Skeletal muscle tissue (tissue), 4 donors: Measurements from ENCODE around the gene DDX42. TPM values are rescaled to one million over a fixed set of nuclear protein-coding genes. Genes with fewer than 3 reads are reported as not detected.
"Not testable (repeated sequence)": the region's sequence is repeated elsewhere in the genome, so short reads cannot be mapped to it uniquely, and the experiment has no call there.

ENCODE experiments used
- H3K27ac ChIP-seq: one replicate; pipeline ENCODE4 v1.7.0; 2013; ENCODE audit warnings: mild to moderate bottlenecking, low read depth, low read length, inconsistent platforms
- H3K27me3 ChIP-seq, 3 donors: one replicate each; pipeline ENCODE4 v1.7.0; 2013; ENCODE audit warnings: low read length in 3 of 3; ENCODE audit not compliant: control insufficient read depth in 3 of 3, insufficient read depth in 3 of 3
- H3K36me3 ChIP-seq, 3 donors: one replicate each; pipeline ENCODE4 v1.7.0; 2013; ENCODE audit warnings: low read length in 3 of 3; ENCODE audit not compliant: control insufficient read depth in 3 of 3, insufficient read depth in 3 of 3
- H3K4me1 ChIP-seq, 3 donors: one replicate each; pipeline ENCODE4 v1.7.0; 2013; ENCODE audit warnings: low read length in 3 of 3, mild to moderate bottlenecking in 3 of 3; ENCODE audit not compliant: control insufficient read depth in 3 of 3, insufficient read depth in 3 of 3
- H3K4me3 ChIP-seq, 3 donors: one replicate each; pipeline ENCODE4 v1.7.0; 2013; ENCODE audit warnings: low read length in 3 of 3
- H3K9ac ChIP-seq, 3 donors: one replicate each; pipeline ENCODE4 v1.7.0; 2013; ENCODE audit warnings: low read length in 3 of 3, mild to moderate bottlenecking in 3 of 3, moderate library complexity in 2 of 3, low read depth in 1 of 3
- H3K9me3 ChIP-seq, 3 donors: one replicate each; pipeline ENCODE4 v1.7.0; 2013; ENCODE audit warnings: low read length in 3 of 3; ENCODE audit not compliant: control insufficient read depth in 3 of 3
- total RNA-seq: library from RNA; depleted of rRNA; stranded (reverse); fragments of >200 nt; gene quantifications from one replicate; pipeline ENCODE4 v1.2.3, GENCODE V29; 2014
- donor health status: Osteomylitis.

Gene DDX42
- total RNA-seq, 1 donor from 2014 or later, result 69.9 TPM

DNA sequence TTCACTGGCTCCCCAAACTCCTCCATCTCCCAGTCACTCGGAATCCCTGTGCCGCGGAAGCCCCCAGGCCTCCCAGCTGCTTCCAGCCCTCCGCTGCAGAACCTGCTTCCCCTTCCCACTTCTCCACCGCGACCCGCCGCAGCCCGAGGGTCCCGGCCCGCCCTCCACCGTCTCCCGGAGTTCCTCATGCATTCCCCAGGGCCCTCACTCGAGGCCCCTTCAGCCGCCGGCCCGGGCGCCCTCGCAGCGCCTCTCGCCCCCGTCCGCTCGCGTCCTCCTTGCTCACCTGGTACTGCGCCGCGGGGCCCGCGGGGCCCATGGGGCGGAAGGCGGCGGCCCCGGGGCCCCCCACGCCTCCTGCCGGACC lies 68.2 kb downstream of the DDX42 start:
- Histone ChIP-seq H3K9ac (peak overlapping the region; percentile 91 to 97 (median 93)), H3K4me3 (peak overlapping the region; percentile 87 to 90 (median 90)), H3K9me3 (no peaks in the 10 kb centered on the region), H3K27me3 (no peaks in the 10 kb centered on the region), H3K27ac (peak overlapping the region; percentile 89), H3K4me1 (peaks cover 51 to 53% (median 53%) of the 10 kb centered on the region in 3 donors), H3K36me3 (peaks cover 0 to 2% (median under 1%) of the 10 kb centered on the region in 3 donors)

DNA sequence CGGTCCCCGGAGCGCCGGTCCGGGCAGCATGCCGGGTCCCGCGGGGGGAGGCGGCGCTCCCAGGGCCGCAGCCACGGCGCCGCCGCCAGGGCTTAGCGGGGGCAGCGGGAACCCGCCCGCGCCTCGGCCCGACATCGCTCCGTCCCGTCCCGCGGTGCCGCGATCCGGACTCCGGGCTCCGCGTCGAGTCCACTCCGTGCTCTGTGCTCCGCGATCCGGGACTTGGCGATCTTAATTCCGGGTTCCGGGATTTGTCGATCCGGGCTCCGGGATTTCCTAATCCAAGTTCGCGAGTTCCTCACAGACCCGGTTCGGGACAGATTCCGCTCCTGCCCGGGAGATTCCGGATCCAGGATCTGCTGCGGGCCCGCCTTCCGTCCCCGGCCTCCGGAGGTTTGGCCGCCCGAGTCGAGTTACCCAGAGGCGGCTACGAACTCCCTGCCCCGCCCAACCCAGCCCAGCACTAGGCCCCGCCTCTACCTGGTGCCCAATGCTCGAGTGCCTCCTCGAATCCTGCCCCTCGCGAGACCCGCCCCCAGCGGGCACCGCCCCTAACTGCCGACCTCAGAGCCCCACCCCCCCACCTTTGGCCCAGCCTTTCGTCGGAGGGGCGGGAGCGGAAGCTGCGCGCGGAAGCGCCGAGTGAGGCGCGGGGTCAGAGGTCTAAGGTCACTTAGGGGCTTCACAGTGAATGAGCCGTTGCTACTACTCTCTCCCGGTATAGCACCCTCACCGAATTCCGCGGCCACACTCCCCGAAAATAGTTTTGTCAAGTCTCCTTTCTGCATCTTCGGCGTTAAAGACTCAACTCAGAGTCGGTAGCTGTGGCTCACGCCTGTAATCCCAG lies 68.8 kb downstream of the DDX42 start, which contains the start of gene SMARCD2:
TSS of gene SMARCD2 (minus strand) at position 146 of the 847 bp plus-strand sequence. CDS start at position 135, 11 bp downstream.
- Histone ChIP-seq H3K9ac (peak within 1 kb of the TSS; percentile 91 to 97 (median 93)), H3K4me1 (peaks cover 45 to 48% (median 47%) of the 10 kb centered on the region in 3 donors), H3K9me3 (no peaks in the 10 kb centered on the region)

DNA sequence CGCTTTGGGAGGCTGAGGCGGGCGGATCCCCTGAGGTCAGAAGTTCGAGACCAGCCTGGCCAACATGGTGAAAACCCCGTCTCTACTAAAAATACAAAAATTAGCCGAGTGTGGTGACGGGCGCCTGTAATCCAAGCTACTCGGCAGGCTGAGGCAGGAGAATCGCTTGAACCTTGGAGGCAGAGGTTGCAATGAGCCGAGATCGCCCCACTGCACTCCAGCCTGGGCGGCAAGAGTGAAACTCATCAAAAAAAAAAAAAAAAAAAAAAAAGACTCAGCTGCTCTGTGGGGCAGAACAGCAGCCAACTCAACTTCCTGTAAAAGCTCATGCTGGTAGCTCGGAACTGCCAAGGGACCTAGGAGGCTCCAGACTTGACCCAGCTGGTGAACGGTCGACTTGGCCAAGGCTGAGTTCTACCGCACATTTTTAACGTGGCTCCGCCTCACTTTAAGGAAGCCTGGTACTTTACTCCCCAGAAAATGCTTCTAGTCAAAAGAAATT lies 69.5 kb downstream of the DDX42 start:
- peak overlapping the region; percentile 79 to 90 (median 86) for H3K9ac ChIP-seq
- peak overlapping the region; percentile 84 to 91 (median 87) for H3K4me3 ChIP-seq
- peak overlapping the region; percentile 89 for H3K27ac ChIP-seq
- peaks cover 40 to 43% (median 42%) of the 10 kb centered on the region in 3 donors for H3K4me1 ChIP-seq
- not testable (repeated sequence) for H3K27me3 ChIP-seq, H3K9me3 ChIP-seq, H3K36me3 ChIP-seq

More for the DNA sequence above, 68.8 kb downstream of the DDX42 start, which contains the start of gene SMARCD2:
- Histone ChIP-seq H3K4me3 (peak within 1 kb of the TSS; percentile 87 to 91 (median 90)), H3K36me3 (no peaks in the 10 kb centered on the region), H3K27ac (peak within 1 kb of the TSS; percentile 89), H3K27me3 (no peaks in the 10 kb centered on the region)

DNA sequence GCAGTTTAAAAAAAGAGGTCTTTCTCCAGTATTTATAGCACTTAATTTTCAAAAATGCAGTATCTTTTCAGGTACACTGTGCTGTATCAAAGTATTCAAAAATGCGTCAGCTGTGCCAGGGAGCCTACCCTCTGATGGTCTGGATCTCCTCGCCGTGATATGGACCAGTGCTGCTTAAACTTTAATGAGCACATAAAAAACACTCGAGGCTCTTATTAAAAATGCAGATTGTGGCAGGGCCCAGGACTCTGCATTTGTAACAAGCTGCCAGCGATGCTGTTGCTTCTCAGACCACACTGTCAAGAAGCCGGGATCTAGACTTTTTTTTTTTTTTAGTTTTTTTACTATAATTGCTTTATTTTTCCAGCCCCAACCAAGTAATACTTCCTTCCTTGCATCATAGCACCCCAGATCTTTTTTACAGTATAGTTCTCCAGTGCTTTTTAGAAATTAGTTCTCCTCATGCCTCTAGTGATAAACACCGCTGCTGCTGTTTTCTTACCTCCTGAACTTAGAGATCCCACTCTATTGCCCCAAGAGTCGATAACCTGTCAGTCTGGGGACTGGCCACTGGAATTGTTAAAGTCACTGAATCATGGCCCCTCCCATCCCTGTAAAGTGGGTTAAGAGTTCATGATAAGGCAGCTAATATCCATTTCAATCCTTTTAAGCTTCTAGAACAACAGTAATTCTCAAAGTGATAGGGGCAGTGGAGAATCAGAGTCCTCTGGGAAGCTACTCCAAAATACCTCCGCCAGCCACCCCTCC lies 70.1 kb downstream of the DDX42 start:
- Histone ChIP-seq H3K4me1 (peaks cover 38 to 42% (median 41%) of the 10 kb centered on the region in 3 donors), H3K27me3 (no peaks in the 10 kb centered on the region), H3K27ac (peak overlapping the region; percentile 89), H3K4me3 (peak overlapping the region in 2 of 3 donors; percentile 84 to 87), H3K9me3 (no peaks in the 10 kb centered on the region), H3K9ac (peak overlapping the region in 2 of 3 donors; percentile 86 to 90), H3K36me3 (no peaks in the 10 kb centered on the region)

DNA sequence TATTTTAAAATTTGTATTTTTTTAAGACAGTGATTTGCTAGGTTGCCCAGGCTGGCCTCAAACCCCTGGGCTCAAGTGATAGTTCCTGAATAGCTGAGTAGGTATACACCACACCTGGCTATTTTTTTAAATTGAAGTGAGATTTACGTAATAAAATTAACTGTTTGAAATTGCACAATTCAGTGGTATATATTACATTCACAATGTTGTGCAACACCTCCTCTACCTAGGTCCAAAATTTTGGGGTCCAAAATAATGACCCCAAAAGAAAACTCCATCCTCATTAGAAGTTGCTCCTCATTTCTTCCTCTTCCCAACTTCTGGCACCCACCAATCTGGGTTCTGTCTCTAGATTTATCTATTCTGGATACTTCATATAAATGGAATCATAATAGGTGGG lies 71.5 kb downstream of the DDX42 start:
- Histone ChIP-seq H3K4me3 (no peak overlapping the region), H3K27me3 (no peaks in the 10 kb centered on the region), H3K27ac (no peak overlapping the region), H3K36me3 (no peaks in the 10 kb centered on the region), H3K9ac (no peak overlapping the region), H3K9me3 (no peaks in the 10 kb centered on the region), H3K4me1 (peaks cover 28 to 34% (median 32%) of the 10 kb centered on the region in 3 donors)

DNA sequence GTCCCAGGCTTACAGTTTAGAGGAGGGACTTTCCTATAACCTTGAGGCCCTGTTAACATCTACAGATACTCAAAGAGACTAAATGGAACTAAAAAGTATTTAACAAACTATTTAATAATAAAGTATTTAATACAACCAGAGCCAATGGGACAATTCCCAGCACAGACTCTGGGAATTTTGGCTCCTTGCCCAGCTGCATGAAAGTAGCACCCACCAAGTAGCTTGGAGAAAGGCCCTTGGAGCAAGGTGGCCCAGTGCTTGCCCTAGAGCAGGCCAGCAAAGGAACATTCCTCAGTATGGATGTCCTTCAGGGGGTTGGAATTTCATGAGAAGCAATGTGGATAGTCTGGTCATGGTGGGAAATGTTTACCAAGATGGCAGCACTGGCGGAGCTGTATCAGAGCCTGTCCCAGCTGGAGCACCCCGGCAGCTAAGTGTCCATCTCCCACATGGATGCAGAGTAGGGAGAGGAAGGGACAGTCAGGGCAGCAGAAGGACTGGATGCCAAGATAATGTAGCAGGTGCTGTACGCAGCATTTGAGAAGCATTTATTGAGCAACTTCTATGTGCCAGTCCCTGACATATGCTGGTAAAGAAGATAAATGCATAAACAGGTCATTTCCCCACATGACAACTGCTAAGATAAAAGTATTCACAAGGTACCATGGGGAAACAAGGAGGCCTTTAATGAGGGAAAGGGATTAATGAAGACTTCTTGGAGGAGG lies 73.7 kb downstream of the DDX42 start:
- H3K27me3 ChIP-seq, result no peaks in the 10 kb centered on the region
- no peak overlapping the region for H3K9ac ChIP-seq
- no peak overlapping the region for H3K4me3 ChIP-seq
- H3K4me1 ChIP-seq, result peaks cover 12 to 18% (median 18%) of the 10 kb centered on the region in 3 donors
- no peak overlapping the region for H3K27ac ChIP-seq
- H3K9me3 ChIP-seq, result no peaks in the 10 kb centered on the region
- H3K36me3 ChIP-seq, result no peaks in the 10 kb centered on the region

DNA sequence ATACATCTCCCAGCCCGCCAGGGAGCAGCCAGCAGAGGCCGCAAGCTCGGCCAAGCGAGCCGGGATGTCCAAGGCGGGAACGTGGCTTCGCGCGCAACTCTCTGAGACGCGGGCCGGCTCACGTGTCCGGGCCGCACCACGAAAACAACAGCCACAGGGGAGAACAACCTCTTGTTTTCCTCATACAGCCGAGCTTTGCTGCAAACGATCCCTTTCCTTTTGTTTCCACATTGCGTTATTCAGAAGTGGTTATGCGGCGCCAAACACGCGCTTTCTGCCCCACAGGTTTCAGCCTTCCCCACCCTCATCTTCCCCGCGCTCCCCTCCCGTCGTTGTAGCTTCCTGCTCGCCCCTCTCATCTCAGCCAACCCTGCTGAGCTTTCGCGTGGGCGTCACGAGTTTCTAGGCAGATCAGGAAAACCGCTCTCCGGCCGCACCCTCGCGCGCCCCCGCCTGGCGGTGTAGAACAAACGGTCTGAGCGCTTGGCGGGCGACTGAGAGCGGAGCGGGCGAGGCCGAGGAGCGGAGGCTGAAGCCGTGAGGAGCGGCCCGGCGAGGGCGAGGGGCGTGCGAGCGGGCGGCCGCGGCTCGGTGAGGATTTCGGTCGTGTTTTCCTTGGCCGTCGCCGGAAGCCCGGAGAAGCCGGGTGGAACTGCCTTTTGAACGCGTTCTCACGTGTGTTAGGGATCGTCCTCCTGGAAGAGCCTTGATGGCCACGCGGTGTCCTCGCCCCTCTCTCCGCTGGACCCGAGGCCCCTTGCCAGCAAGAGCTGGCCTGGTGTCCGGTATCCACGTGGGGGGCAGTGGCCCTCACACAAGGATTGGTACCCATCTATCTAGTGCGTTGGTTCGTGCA lies 75.1 kb downstream of the DDX42 start:
- H3K9ac ChIP-seq, result peak overlapping the region; percentile 66 to 83 (median 74)
- peak overlapping the region; percentile 72 for H3K27ac ChIP-seq
- H3K4me1 ChIP-seq, result peaks cover 6 to 13% (median 12%) of the 10 kb centered on the region in 3 donors
- no peaks in the 10 kb centered on the region for H3K36me3 ChIP-seq
- peak overlapping the region; percentile 66 to 83 (median 75) for H3K4me3 ChIP-seq
- H3K27me3 ChIP-seq, result no peaks in the 10 kb centered on the region
- H3K9me3 ChIP-seq, result no peaks in the 10 kb centered on the region

DNA sequence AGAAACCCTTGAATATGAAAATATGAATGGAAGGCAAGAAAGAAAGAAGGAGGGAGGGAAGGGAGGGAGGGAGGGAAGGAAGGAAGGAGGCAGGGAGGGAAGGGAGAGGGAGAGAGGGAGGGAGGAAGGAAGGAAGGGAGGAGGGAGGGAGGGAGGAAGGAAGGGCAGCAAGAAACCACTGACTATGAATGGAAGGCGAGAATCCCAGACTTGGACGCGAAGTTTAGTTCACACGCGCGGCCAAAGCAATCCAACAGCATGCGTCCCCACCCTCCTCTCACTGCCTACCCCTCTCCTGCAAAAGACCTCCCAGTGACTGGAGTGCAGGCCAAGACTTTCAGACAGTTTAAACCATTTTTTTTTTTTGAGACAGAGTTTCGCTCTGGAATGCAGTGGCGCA lies 76.4 kb downstream of the DDX42 start:
- H3K4me1 ChIP-seq, result peaks cover 6 to 13% (median 12%) of the 10 kb centered on the region in 3 donors
- H3K9ac ChIP-seq, result no peak overlapping the region
- no peaks in the 10 kb centered on the region for H3K9me3 ChIP-seq
- H3K4me3 ChIP-seq, result no peak overlapping the region
- no peaks in the 10 kb centered on the region for H3K36me3 ChIP-seq
- no peak overlapping the region for H3K27ac ChIP-seq
- no peaks in the 10 kb centered on the region for H3K27me3 ChIP-seq

DNA sequence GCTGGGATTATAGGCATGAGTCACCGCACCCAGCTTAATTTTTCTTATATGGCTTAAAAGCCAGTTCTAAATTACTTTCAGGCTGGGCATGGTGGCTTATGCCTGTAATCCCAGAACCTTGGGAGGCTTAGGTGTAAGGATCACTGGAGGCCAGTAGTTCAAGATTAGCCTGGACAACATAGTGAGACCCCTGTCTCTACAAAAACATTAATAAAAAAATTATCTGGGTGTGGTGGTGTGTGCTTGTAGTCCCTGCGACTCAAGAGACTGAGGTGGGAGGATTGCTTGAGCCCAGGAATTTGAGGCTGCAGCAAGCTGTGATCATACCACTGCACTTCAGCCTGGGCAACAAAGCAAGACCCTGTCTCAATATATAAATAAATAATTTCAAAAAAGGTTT lies 79.3 kb downstream of the DDX42 start:
- no peaks in the 10 kb centered on the region for H3K9me3 ChIP-seq
- no peak overlapping the region for H3K9ac ChIP-seq
- H3K36me3 ChIP-seq, result no peaks in the 10 kb centered on the region
- H3K27me3 ChIP-seq, result no peaks in the 10 kb centered on the region
- H3K4me1 ChIP-seq, result peaks cover 6 to 12% (median 12%) of the 10 kb centered on the region in 3 donors
- H3K27ac ChIP-seq, result no peak overlapping the region
- no peak overlapping the region for H3K4me3 ChIP-seq
